HepG2 (cell line): ENCODE data around the gene STMN3. TPM values are rescaled to one million over a fixed set of nuclear protein-coding genes. Genes with fewer than 3 reads are reported as not detected.
A peak's percentile ranks its signal among the peaks of the same experiment; 100 is the strongest.

ENCODE experiments used
- BCL6 ChIP-seq: IDR thresholded peaks from 2 replicates; pipeline ENCODE4 v1.6.1; 2016; ENCODE audit warnings: missing genetic modification reagents, missing compliant biosample characterization
- BRD4 ChIP-seq: sonication (generic); formaldehyde crosslinking; IDR thresholded peaks from 2 replicates; pipeline ENCODE4 v1.4.0; 2020; ENCODE audit warnings: missing genetic modification reagents
- BRF2 ChIP-seq: sonication (generic); formaldehyde crosslinking; IDR thresholded peaks from 2 replicates; pipeline ENCODE4 v1.8.1; 2022; ENCODE audit warnings: mild to moderate bottlenecking, missing genetic modification reagents
- DMTF1 ChIP-seq: sonication (generic); formaldehyde crosslinking; IDR thresholded peaks from 2 replicates; pipeline ENCODE4 v1.4.0; 2020; ENCODE audit warnings: mild to moderate bottlenecking, missing genetic modification reagents
- HNF1B ChIP-seq: sonication (generic); formaldehyde crosslinking; IDR thresholded peaks from 2 replicates; pipeline ENCODE4 v1.5.1; 2020; ENCODE audit warnings: mild to moderate bottlenecking, moderate library complexity, missing genetic modification reagents
- HOXA3 ChIP-seq: sonication (generic); formaldehyde crosslinking; IDR thresholded peaks from 2 replicates; pipeline ENCODE4 v1.5.0; 2020; ENCODE audit warnings: missing genetic modification reagents
- KDM2A ChIP-seq: sonication (generic); formaldehyde crosslinking; IDR thresholded peaks from 2 replicates; pipeline ENCODE4 v1.4.0; 2020; ENCODE audit warnings: low read depth, missing genetic modification reagents, borderline replicate concordance
- NBN ChIP-seq: fragments of 450-650 bp; conservative IDR thresholded peaks from 2 replicates; pipeline ENCODE4 v1.6.1; 2017
- RBAK ChIP-seq: sonication (generic); formaldehyde crosslinking; IDR thresholded peaks from 2 replicates; pipeline ENCODE4 v1.5.1; 2020; ENCODE audit warnings: mild to moderate bottlenecking, missing genetic modification reagents
- ZC3H4 ChIP-seq: sonication (generic); formaldehyde crosslinking; IDR thresholded peaks from 2 replicates; pipeline ENCODE4 v1.4.0; 2020; ENCODE audit warnings: missing genetic modification reagents, borderline replicate concordance
- ZFY ChIP-seq: sonication (generic); formaldehyde crosslinking; IDR thresholded peaks from 2 replicates; pipeline ENCODE4 v1.4.0; 2020; ENCODE audit warnings: missing genetic modification reagents
- ZKSCAN8 ChIP-seq: IDR thresholded peaks from 2 replicates; pipeline ENCODE4 v1.6.1; 2016; ENCODE audit warnings: borderline replicate concordance, missing genetic modification reagents, missing compliant biosample characterization
- ZNF44 ChIP-seq: sonication (generic); formaldehyde crosslinking; IDR thresholded peaks from 2 replicates; pipeline ENCODE4 v1.5.1; 2020; ENCODE audit warnings: mild to moderate bottlenecking, missing genetic modification reagents
- ZNF574 ChIP-seq: sonication (generic); formaldehyde crosslinking; IDR thresholded peaks from 2 replicates; pipeline ENCODE4 v1.4.0; 2020; ENCODE audit warnings: missing genetic modification reagents
- ZNF687 ChIP-seq: sonication (generic); formaldehyde crosslinking; IDR thresholded peaks from 2 replicates; pipeline ENCODE4 v1.5.1; 2020; ENCODE audit warnings: mild to moderate bottlenecking, missing genetic modification reagents, moderate library complexity
- polyA plus RNA-seq, 8 experiments: library from polyadenylated mRNA; depleted of rRNA in 3 of 8; stranded (reverse) in 7 of 8; unstranded in 1 of 8; fragments of >200 nt; fragmentation: Illumina TruSeq in 4 of 8; extraction: Trizol in 4 of 8; gene quantifications; 2 replicates each; pipeline versions ENCODE4 v1.2.1 to v1.2.3, GENCODE V29; 2011 to 2016; ENCODE audit warnings: low read depth in 4 of 8, missing spikeins in 1 of 8, mixed read lengths in 1 of 8; ENCODE audit not compliant: insufficient read depth in 1 of 8
- total RNA-seq, 5 experiments: library from RNA; depleted of rRNA; stranded (reverse); fragments of >200 nt; fragmentation: Illumina TruSeq; extraction: Trizol; gene quantifications; 2 replicates each; pipeline ENCODE4 v1.2.3, GENCODE V29; 2016; ENCODE audit warnings: low read depth in 1 of 5

The STMN3 gene
- total and polyA plus RNA-seq, 2 of the 13 experiments (the other 11 are each of a cell fraction or from before 2014, with no cell fraction given): 21.0 to 48.3 TPM

GRCh38 chr20:63626424-63627128 lies 26.6 kb downstream of the STMN3 start, which contains the start of gene GMEB2 (continued):
- TF ChIP-seq ZNF687 (CRISPR knock-in tag): peak; percentile 6
- TF ChIP-seq NBN: no peak
- no peak for TF ChIP-seq ZNF44
- TF ChIP-seq KDM2A (CRISPR knock-in tag): peak; percentile 28; the same call in 1 of the 2 replicates
- 0 out of 2 replicates have a peak, but pooled peaks have one; percentile 23 for TF ChIP-seq BCL6 (CRISPR knock-in tag)
- TF ChIP-seq HNF1B (CRISPR knock-in tag): 0 out of 2 replicates have a peak, but pooled peaks have one; percentile 54
- TF ChIP-seq BRF2: no peak
- peak; percentile 79 for TF ChIP-seq ZNF574
- TF ChIP-seq DMTF1: no peak
- TF ChIP-seq ZKSCAN8 (CRISPR knock-in tag): 0 out of 2 replicates have a peak, but pooled peaks have one; percentile 15
- TF ChIP-seq RBAK (CRISPR knock-in tag): no peak
- TF ChIP-seq HOXA3 (CRISPR knock-in tag): peak; percentile 91
- peak; percentile 78 for TF ChIP-seq ZFY (CRISPR knock-in tag)
- peak; percentile 92 for TF ChIP-seq BRD4 (CRISPR knock-in tag)
- TF ChIP-seq ZC3H4 (CRISPR knock-in tag): no peak
